Prostate gland (tissue), 2 donors: ENCODE results near the gene MYH7B. TPM values are rescaled to one million over a fixed set of nuclear protein-coding genes. Genes with fewer than 3 reads are reported as not detected.

Experiments
- DNase-seq: peaks from one replicate; pipeline ENCODE4 v3.0.0-alpha.2; 2019; ENCODE audit warnings: low spot score
- H3K27ac ChIP-seq, 2 donors: fragments of 200-600 bp; sonication (generic); 2 replicates each; pipeline ENCODE4 v1.5.1; 2017 to 2019
- H3K27me3 ChIP-seq: fragments of 200-600 bp; sonication (generic); replicated peaks from 2 replicates; pipeline ENCODE4 v1.5.1; 2019; ENCODE audit not compliant: insufficient read depth
- H3K36me3 ChIP-seq, 2 donors: fragments of 200-600 bp; sonication (generic); 1 replicate in 1 of 2; 2 replicates in 1 of 2; pipeline versions ENCODE4 v1.5.1 to v1.8.1; 2017 to 2019
- H3K4me1 ChIP-seq: fragments of 200-600 bp; sonication (generic); replicated peaks from 2 replicates; pipeline ENCODE4 v1.5.1; 2019
- H3K4me3 ChIP-seq, 2 donors: fragments of 200-600 bp; sonication (generic); 2 replicates each; pipeline ENCODE4 v1.5.1; 2017 to 2019
- H3K9me3 ChIP-seq: fragments of 200-600 bp; sonication (generic); 2 replicates; pipeline ENCODE4 v1.5.1; 2017
- CTCF ChIP-seq, 4 experiments: fragments of 200-600 bp in 2 of 4; fragments of 450-650 bp in 2 of 4; sonication (generic) in 2 of 4; IDR thresholded peaks; 1 replicate in 3 of 4; 2 replicates in 1 of 4; pipeline ENCODE4 v1.5.1; 2016 to 2019; ENCODE audit warnings: antibody characterized with exemption in 4 of 4, mild to moderate bottlenecking in 2 of 4, moderate library complexity in 2 of 4
- POLR2A ChIP-seq: fragments of 450-650 bp; IDR thresholded peaks from one replicate; pipeline ENCODE4 v1.6.1; 2016; ENCODE audit warnings: antibody characterized with exemption, mild to moderate bottlenecking
- POLR2AphosphoS5 ChIP-seq: sonication (generic); formaldehyde crosslinking; IDR thresholded peaks from one replicate; pipeline ENCODE4 v1.6.1; 2017; ENCODE audit warnings: antibody characterized with exemption
- WGBS: methylation state at CpG from one replicate; pipeline ENCODE4 v1.1.5; 2018; 5-methylcytosine and 5-hydroxymethylcytosine counted together
- intact Hi-C: fragments of 100-400 bp; cut with DNase I; formaldehyde crosslinking; loops from one replicate; pipeline ENCODE4 v1.14.2; 2022
- total RNA-seq, 2 donors: library from RNA; depleted of rRNA; stranded (reverse); fragments of >200 nt; gene quantifications; one replicate each; pipeline ENCODE4 v1.1.0, GENCODE V29; 2016

The MYH7B gene
- total RNA-seq, 2 donors from 2014 or later: 0.27 to 11.5 TPM

GRCh38 chr20:34982270-34983088 lies 26.8 kb downstream of the MYH7B start:
- H3K4me1 ChIP-seq: no peaks in the 10 kb centered on the region
- H3K4me3 ChIP-seq: no peak overlapping the region
- DNase-seq: no peak
- intact Hi-C loops: no loop called here
- no peak overlapping the region for H3K27ac ChIP-seq
- H3K36me3 ChIP-seq: no peaks in the 10 kb centered on the region
- H3K27me3 ChIP-seq: peaks cover 2% of the 10 kb centered on the region
- no peak for TF ChIP-seq POLR2A
- no peak for TF ChIP-seq CTCF (IDR thresholded peaks at IDR 0.05)
- TF ChIP-seq POLR2AphosphoS5: no peak
- no peaks in the 10 kb centered on the region for H3K9me3 ChIP-seq
- WGBS: 84% methylated on average over 21 of the region's 21 CpGs

- no peak for DNase-seq
- Histone ChIP-seq H3K4me1 (no peaks in the 10 kb centered on the region), H3K27me3 (peaks cover 2% of the 10 kb centered on the region), H3K9me3 (no peaks in the 10 kb centered on the region), H3K36me3 (no peaks in the 10 kb centered on the region), H3K27ac (no peak overlapping the region), H3K4me3 (no peak overlapping the region)
- 31% methylated on average over 5 of the region's 5 CpGs for WGBS
- TF ChIP-seq POLR2A (no peak), CTCF (IDR thresholded peaks at IDR 0.05) (no peak), POLR2AphosphoS5 (no peak)
- intact Hi-C loops: no loop called here
Measured at GRCh38 chr20:34983089-34983820, 27.6 kb downstream of the MYH7B start.

- no peaks in the 10 kb centered on the region for H3K9me3 ChIP-seq
- TF ChIP-seq CTCF (IDR thresholded peaks at IDR 0.05) (no peak), POLR2A (no peak), POLR2AphosphoS5 (no peak)
- peaks cover 2% of the 10 kb centered on the region for H3K27me3 ChIP-seq
- H3K27ac ChIP-seq: no peak overlapping the region
- H3K4me1 ChIP-seq: no peaks in the 10 kb centered on the region
- no peaks in the 10 kb centered on the region for H3K36me3 ChIP-seq
- 31% methylated on average over 14 of the region's 14 CpGs for WGBS
- intact Hi-C loops: no loop called here
- H3K4me3 ChIP-seq: no peak overlapping the region
- no peak for DNase-seq
Measured at GRCh38 chr20:34983995-34984735, 28.5 kb downstream of the MYH7B start.

GRCh38 chr20:34984756-34985261 lies 29.1 kb downstream of the MYH7B start:
- Histone ChIP-seq H3K4me1 (no peaks in the 10 kb centered on the region), H3K27me3 (peaks cover 2% of the 10 kb centered on the region), H3K9me3 (no peaks in the 10 kb centered on the region), H3K4me3 (no peak overlapping the region), H3K27ac (no peak overlapping the region), H3K36me3 (no peaks in the 10 kb centered on the region)
- WGBS: 62% methylated on average over 18 of the region's 18 CpGs
- intact Hi-C loops: no loop called here
- TF ChIP-seq CTCF (IDR thresholded peaks at IDR 0.05) (no peak), POLR2AphosphoS5 (no peak), POLR2A (no peak)
- no peak for DNase-seq
